Body of pancreas (tissue), 4 donors: ENCODE results near the gene NACC2.

ENCODE experiments used
- POLR2A ChIP-seq, 3 donors: fragments of 450-650 bp; IDR thresholded peaks; one replicate each; pipeline ENCODE4 v1.6.1; 2016; ENCODE audit warnings: antibody characterized with exemption in 3 of 3, mild to moderate bottlenecking in 2 of 3
- TF ChIP-seq, protein P1 (sequence below), 7 experiments: fragments of 450-650 bp in 4 of 7; fragments of 200-600 bp in 3 of 7; sonication (generic) in 3 of 7; IDR thresholded peaks; one replicate each; pipeline ENCODE4 v1.5.1; 2016 to 2019; ENCODE audit warnings: antibody characterized with exemption in 7 of 7

DNA sequence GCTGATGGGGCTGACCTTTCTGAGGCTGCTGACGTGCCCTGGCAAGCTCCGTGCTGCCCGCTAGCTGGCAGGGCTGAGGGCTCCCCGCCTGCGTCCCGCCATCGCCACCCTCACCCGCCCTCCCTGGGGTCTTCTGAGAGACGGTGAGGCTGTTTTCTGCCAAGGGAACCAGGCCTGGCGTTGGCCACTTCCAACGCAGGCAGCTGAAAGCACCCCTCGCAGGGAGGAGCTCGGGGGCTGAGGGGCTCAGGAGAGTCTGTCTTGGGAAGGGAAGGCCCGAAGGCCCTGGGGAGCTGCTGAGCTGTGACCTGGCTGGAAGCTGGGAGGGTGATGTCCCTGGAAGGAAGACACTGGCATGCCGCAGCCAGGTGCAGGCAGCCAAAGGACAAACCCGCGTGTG lies 33.3 kb upstream of the NACC2 start:
- TF ChIP-seq, protein P1, sequence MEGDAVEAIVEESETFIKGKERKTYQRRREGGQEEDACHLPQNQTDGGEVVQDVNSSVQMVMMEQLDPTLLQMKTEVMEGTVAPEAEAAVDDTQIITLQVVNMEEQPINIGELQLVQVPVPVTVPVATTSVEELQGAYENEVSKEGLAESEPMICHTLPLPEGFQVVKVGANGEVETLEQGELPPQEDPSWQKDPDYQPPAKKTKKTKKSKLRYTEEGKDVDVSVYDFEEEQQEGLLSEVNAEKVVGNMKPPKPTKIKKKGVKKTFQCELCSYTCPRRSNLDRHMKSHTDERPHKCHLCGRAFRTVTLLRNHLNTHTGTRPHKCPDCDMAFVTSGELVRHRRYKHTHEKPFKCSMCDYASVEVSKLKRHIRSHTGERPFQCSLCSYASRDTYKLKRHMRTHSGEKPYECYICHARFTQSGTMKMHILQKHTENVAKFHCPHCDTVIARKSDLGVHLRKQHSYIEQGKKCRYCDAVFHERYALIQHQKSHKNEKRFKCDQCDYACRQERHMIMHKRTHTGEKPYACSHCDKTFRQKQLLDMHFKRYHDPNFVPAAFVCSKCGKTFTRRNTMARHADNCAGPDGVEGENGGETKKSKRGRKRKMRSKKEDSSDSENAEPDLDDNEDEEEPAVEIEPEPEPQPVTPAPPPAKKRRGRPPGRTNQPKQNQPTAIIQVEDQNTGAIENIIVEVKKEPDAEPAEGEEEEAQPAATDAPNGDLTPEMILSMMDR (IDR thresholded peaks at IDR 0.05): no peak
- no peak for TF ChIP-seq POLR2A (IDR thresholded peaks at IDR 0.05)
